ENCODE measurements around the gene HEBP1.
"Not testable (repeated sequence)": the region's sequence is repeated elsewhere in the genome, so short reads cannot be mapped to it uniquely, and the experiment has no call there.

Gene HEBP1

GRCh38 chr12:13039328-13039956, 39.4 kb upstream of the HEBP1 start:
- H2AFZ ChIP-seq (ENCODE audit: low read depth) = no peak overlapping the region
- no peak overlapping the region for H3K4me2 ChIP-seq
- no peaks in the 10 kb centered on the region for H3K36me3 ChIP-seq (ENCODE audit: insufficient read depth)
- H3K79me2 ChIP-seq (ENCODE audit: insufficient read depth, low read depth) = no peaks in the 10 kb centered on the region
- peaks cover 4% of the 10 kb centered on the region for H3K4me1 ChIP-seq (ENCODE audit: low read depth, poor library complexity, severe bottlenecking)
- H3K9ac ChIP-seq = no peak overlapping the region
- TF ChIP-seq, protein P1, sequence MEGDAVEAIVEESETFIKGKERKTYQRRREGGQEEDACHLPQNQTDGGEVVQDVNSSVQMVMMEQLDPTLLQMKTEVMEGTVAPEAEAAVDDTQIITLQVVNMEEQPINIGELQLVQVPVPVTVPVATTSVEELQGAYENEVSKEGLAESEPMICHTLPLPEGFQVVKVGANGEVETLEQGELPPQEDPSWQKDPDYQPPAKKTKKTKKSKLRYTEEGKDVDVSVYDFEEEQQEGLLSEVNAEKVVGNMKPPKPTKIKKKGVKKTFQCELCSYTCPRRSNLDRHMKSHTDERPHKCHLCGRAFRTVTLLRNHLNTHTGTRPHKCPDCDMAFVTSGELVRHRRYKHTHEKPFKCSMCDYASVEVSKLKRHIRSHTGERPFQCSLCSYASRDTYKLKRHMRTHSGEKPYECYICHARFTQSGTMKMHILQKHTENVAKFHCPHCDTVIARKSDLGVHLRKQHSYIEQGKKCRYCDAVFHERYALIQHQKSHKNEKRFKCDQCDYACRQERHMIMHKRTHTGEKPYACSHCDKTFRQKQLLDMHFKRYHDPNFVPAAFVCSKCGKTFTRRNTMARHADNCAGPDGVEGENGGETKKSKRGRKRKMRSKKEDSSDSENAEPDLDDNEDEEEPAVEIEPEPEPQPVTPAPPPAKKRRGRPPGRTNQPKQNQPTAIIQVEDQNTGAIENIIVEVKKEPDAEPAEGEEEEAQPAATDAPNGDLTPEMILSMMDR (conservative IDR thresholded peaks at IDR 0.05; ENCODE audit: low read depth, low read length) = no peak
- no peaks in the 10 kb centered on the region for H3K27me3 ChIP-seq (ENCODE audit: insufficient read depth, low read depth)
- H3K4me3 ChIP-seq (IDR thresholded peaks at IDR 0.05; ENCODE audit: insufficient read depth, low read depth, low read length) = no peak overlapping the region
- no peak overlapping the region for H3K27ac ChIP-seq
- H4K20me1 ChIP-seq (ENCODE audit: insufficient read depth) = no peaks in the 10 kb centered on the region

DNA sequence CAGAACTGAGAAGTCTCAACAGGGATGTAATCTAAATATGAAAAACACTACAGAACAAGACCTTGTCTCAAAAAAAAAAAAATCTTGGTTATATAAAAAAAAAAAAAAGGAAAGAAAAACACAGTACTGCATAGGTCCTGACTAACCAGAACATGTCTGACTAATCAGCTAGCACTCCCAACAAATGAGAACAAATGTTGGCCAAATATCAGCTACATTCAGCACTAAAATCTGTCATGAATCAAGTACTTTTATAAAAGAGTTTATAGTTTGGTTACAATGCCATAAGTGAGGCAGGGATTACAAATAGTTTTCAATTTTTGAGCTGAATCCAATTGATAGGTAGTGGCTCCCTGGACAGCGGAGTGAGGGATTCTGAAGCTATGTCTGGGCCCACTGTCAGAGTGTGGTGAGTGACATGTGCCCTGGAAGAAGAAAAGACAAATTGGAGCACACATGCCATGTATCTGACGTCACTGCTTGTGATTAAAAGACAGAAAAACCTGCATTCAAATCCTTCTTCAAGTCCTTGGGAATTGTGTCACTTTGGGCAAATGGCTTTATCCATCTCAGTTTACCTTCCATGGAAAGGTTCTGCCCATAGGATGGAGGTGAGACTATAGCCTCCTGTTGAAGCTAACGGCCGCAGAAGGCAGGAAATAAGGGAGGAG, 38.6 kb upstream of the HEBP1 start:
- Histone ChIP-seq H2AFZ (ENCODE audit: low read depth) (no peak overlapping the region), H3K4me2 (no peak overlapping the region), H3K4me1 (ENCODE audit: low read depth, poor library complexity, severe bottlenecking) (peaks cover under 1% of the 10 kb centered on the region), H3K27ac (no peak overlapping the region), H3K9ac (no peak overlapping the region), H3K27me3 (ENCODE audit: insufficient read depth, low read depth) (no peaks in the 10 kb centered on the region), H4K20me1 (ENCODE audit: insufficient read depth) (no peaks in the 10 kb centered on the region), H3K4me3 (IDR thresholded peaks at IDR 0.05; ENCODE audit: insufficient read depth, low read depth, low read length) (no peak overlapping the region), H3K36me3 (ENCODE audit: insufficient read depth) (no peaks in the 10 kb centered on the region), H3K79me2 (ENCODE audit: insufficient read depth, low read depth) (no peaks in the 10 kb centered on the region)
- TF ChIP-seq, protein P1 (conservative IDR thresholded peaks at IDR 0.05; ENCODE audit: low read depth, low read length) = no peak

DNA sequence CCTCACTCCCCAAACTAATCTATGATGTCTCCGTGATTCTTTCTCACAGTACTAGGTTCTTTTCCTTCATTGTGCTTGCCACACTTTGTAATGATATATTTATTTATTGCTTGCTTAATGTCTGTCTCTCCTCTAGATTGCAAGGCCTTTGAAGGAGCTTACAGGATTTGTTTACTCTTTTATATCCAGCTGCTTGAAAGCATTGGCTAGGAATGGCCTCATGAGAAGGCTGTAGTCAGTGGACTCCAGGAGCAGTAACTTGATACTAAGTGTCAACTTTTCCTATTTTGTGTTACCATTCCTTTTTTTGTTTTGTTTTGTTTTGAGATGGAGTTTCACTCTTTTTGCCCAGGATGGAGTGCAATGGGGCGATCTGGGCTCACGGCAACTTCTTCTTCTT, 36.8 kb upstream of the HEBP1 start:
- Histone ChIP-seq H3K27me3 (ENCODE audit: insufficient read depth, low read depth) (no peaks in the 10 kb centered on the region), H3K4me3 (IDR thresholded peaks at IDR 0.05; ENCODE audit: insufficient read depth, low read depth, low read length) (no peak overlapping the region), H3K4me1 (ENCODE audit: low read depth, poor library complexity, severe bottlenecking) (no peaks in the 10 kb centered on the region), H3K79me2 (ENCODE audit: insufficient read depth, low read depth) (no peaks in the 10 kb centered on the region), H4K20me1 (ENCODE audit: insufficient read depth) (no peaks in the 10 kb centered on the region), H2AFZ (ENCODE audit: low read depth) (no peak overlapping the region), H3K9ac (no peak overlapping the region), H3K27ac (no peak overlapping the region), H3K36me3 (ENCODE audit: insufficient read depth) (no peaks in the 10 kb centered on the region), H3K4me2 (no peak overlapping the region)
- TF ChIP-seq, protein P1 (conservative IDR thresholded peaks at IDR 0.05; ENCODE audit: low read depth, low read length) = no peak

GRCh38 chr12:13035335-13035734, 35.3 kb upstream of the HEBP1 start:
- H2AFZ ChIP-seq (ENCODE audit: low read depth); H3K9ac ChIP-seq; H3K4me3 ChIP-seq (IDR thresholded peaks at IDR 0.05; ENCODE audit: insufficient read depth, low read depth, low read length); H3K79me2 ChIP-seq (ENCODE audit: insufficient read depth, low read depth); H3K4me2 ChIP-seq; H3K36me3 ChIP-seq (ENCODE audit: insufficient read depth); H3K4me1 ChIP-seq (ENCODE audit: low read depth, poor library complexity, severe bottlenecking); H3K27ac ChIP-seq; H3K27me3 ChIP-seq (ENCODE audit: insufficient read depth, low read depth); H4K20me1 ChIP-seq (ENCODE audit: insufficient read depth): not testable (repeated sequence)

- TF ChIP-seq, protein P1 (conservative IDR thresholded peaks at IDR 0.05; ENCODE audit: low read depth, low read length) = no peak
- no peaks in the 10 kb centered on the region for H3K79me2 ChIP-seq (ENCODE audit: insufficient read depth, low read depth)
- no peaks in the 10 kb centered on the region for H3K27me3 ChIP-seq (ENCODE audit: insufficient read depth, low read depth)
- no peak overlapping the region for H3K4me3 ChIP-seq (IDR thresholded peaks at IDR 0.05; ENCODE audit: insufficient read depth, low read depth, low read length)
- no peaks in the 10 kb centered on the region for H4K20me1 ChIP-seq (ENCODE audit: insufficient read depth)
- H3K4me1 ChIP-seq (ENCODE audit: low read depth, poor library complexity, severe bottlenecking) = no peaks in the 10 kb centered on the region
- no peak overlapping the region for H2AFZ ChIP-seq (ENCODE audit: low read depth)
- H3K9ac ChIP-seq = no peak overlapping the region
- no peaks in the 10 kb centered on the region for H3K36me3 ChIP-seq (ENCODE audit: insufficient read depth)
- H3K4me2 ChIP-seq = no peak overlapping the region
- no peak overlapping the region for H3K27ac ChIP-seq
Observed at GRCh38 chr12:13033476-13033875, 33.4 kb upstream of the HEBP1 start.
